ENCODE data around the gene TFRC.
"Not testable (repeated sequence)": the region's sequence is repeated elsewhere in the genome, so short reads cannot be mapped to it uniquely, and the experiment has no call there.

The TFRC gene

GRCh38 chr3:196004359-196005052, 77.4 kb downstream of the TFRC start:
- DNase-seq: not testable (repeated sequence)

- DNase-seq: no peak
These were observed 78.3 kb downstream of the TFRC start for GRCh38 chr3:196003611-196004010.

GRCh38 chr3:196002721-196003120, 79.2 kb downstream of the TFRC start:
- DNase-seq: not testable (repeated sequence)

DNA sequence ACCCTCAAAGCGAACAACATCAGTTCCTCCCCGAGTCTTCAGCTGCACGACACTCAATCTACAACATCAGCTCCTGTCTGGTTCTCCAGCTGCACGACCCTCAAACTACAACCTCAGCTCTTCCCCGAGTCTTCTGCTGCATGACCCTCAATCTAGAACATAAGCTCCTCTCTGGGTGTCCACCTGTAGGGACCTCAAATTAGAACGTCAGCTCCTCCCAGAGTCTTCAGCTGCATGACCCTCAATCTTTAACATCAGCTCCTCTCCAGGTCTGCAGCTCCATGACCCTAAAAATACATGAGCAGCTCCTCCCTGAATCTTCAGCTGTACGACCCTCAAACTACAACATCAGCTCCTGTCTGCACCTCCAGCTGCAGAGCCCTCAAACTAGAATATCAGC, 80.7 kb downstream of the TFRC start:
- not testable (repeated sequence) for DNase-seq

- not testable (repeated sequence) for DNase-seq
These were observed 81.4 kb downstream of the TFRC start for GRCh38 chr3:196000360-196000950.

- peak in 2 of 4 experiments; percentile 7 to 36 for DNase-seq
These were observed 82.0 kb downstream of the TFRC start for GRCh38 chr3:195999896-196000295.

Measured in suppressor macrophage (primary cell).